HEK293 (cell line): ENCODE results near the gene KLK6.

ENCODE experiments used
- CTCF ChIA-PET: fragments of 350-600 bp; formaldehyde crosslinking; extraction: SDS; loops from one replicate; lab custom pipeline; 2021; ENCODE audit warnings: antibody characterized with exemption; lab: Yijun Ruan, JAX
- POLR2A ChIA-PET: fragments of 300-600 bp; formaldehyde crosslinking; extraction: SDS; loops from one replicate; lab custom pipeline; 2020; ENCODE audit warnings: antibody characterized with exemption, inconsistent platforms; lab: Yijun Ruan, JAX
- H3K27ac ChIP-seq: fragments of 200-500 bp; sonication (Bioruptor generic); 2 replicates; pipeline ENCODE4 v1.5.1; 2014; ENCODE audit warnings: low read depth, low read length, control low read depth, inconsistent platforms; ENCODE audit errors: extremely low read depth
- H3K36me3 ChIP-seq, 2 experiments: fragments of 200-500 bp in 1 of 2; sonication (Bioruptor generic) in 1 of 2; 1 replicate in 1 of 2; 2 replicates in 1 of 2; pipeline ENCODE4 v1.5.1; 2014 to 2017; ENCODE audit warnings: inconsistent platforms in 2 of 2, low read length in 2 of 2; ENCODE audit not compliant: control insufficient read depth in 2 of 2, insufficient read depth in 1 of 2
- H3K4me1 ChIP-seq: fragments of 200-500 bp; sonication (Bioruptor generic); 2 replicates; pipeline ENCODE4 v1.5.1; 2014; ENCODE audit warnings: mild to moderate bottlenecking, low read length, inconsistent platforms; ENCODE audit not compliant: control insufficient read depth, insufficient read depth
- H3K4me3 ChIP-seq: 2 replicates; pipeline ENCODE4 v1.5.1; 2011; ENCODE audit warnings: low read depth, mild to moderate bottlenecking, control low read depth, low read length, moderate library complexity
- H3K9me3 ChIP-seq: fragments of 200-500 bp; sonication (Bioruptor generic); 2 replicates; pipeline ENCODE4 v1.5.1; 2014; ENCODE audit warnings: low read depth, low read length, inconsistent platforms; ENCODE audit not compliant: control insufficient read depth, insufficient read depth
- BCL11A ChIP-seq: fragments of 450-650 bp; formaldehyde crosslinking; IDR thresholded peaks from 2 replicates; pipeline ENCODE4 v1.5.1; 2016; ENCODE audit warnings: low read depth, missing biosample characterization, missing genetic modification characterization
- GFI1B ChIP-seq: fragments of 450-650 bp; formaldehyde crosslinking; IDR thresholded peaks from 2 replicates; pipeline ENCODE4 v1.5.1; 2016; ENCODE audit warnings: missing biosample characterization, missing genetic modification characterization
- GLI4 ChIP-seq: fragments of 450-650 bp; formaldehyde crosslinking; IDR thresholded peaks from 2 replicates; pipeline ENCODE4 v1.5.1; 2016; ENCODE audit warnings: missing biosample characterization, missing genetic modification characterization
- KLF1 ChIP-seq: fragments of 450-650 bp; formaldehyde crosslinking; IDR thresholded peaks from 2 replicates; pipeline ENCODE4 v1.5.1; 2016; ENCODE audit warnings: missing biosample characterization, missing genetic modification characterization
- KLF9 ChIP-seq: fragments of 450-650 bp; formaldehyde crosslinking; IDR thresholded peaks from 2 replicates; pipeline ENCODE4 v1.5.1; 2016; ENCODE audit warnings: missing biosample characterization, missing genetic modification characterization, low read depth
- ZBTB1 ChIP-seq: fragments of 450-650 bp; formaldehyde crosslinking; IDR thresholded peaks from 2 replicates; pipeline ENCODE4 v1.5.1; 2016; ENCODE audit warnings: missing biosample characterization, missing genetic modification characterization
- ZBTB48 ChIP-seq: fragments of 450-650 bp; formaldehyde crosslinking; IDR thresholded peaks from 2 replicates; pipeline ENCODE4 v1.5.1; 2016; ENCODE audit warnings: missing biosample characterization, missing genetic modification characterization
- ZNF133 ChIP-seq: fragments of 450-650 bp; formaldehyde crosslinking; IDR thresholded peaks from 2 replicates; pipeline ENCODE4 v1.5.1; 2016; ENCODE audit warnings: missing biosample characterization, missing genetic modification characterization
- ZNF175 ChIP-seq: fragments of 450-650 bp; formaldehyde crosslinking; IDR thresholded peaks from 2 replicates; pipeline ENCODE4 v1.5.1; 2016; ENCODE audit warnings: missing biosample characterization, missing genetic modification characterization
- ZNF18 ChIP-seq: fragments of 450-650 bp; formaldehyde crosslinking; IDR thresholded peaks from 2 replicates; pipeline ENCODE4 v1.5.1; 2016; ENCODE audit warnings: missing biosample characterization, missing genetic modification characterization
- ZNF19 ChIP-seq: fragments of 450-650 bp; formaldehyde crosslinking; IDR thresholded peaks from 2 replicates; pipeline ENCODE4; 2016; ENCODE audit warnings: missing biosample characterization, missing genetic modification characterization, low read depth
- ZNF214 ChIP-seq: fragments of 450-650 bp; formaldehyde crosslinking; IDR thresholded peaks from 2 replicates; pipeline ENCODE4 v1.5.1; 2017; ENCODE audit warnings: missing biosample characterization, mild to moderate bottlenecking, missing genetic modification characterization, borderline replicate concordance
- ZNF221 ChIP-seq: fragments of 450-650 bp; formaldehyde crosslinking; IDR thresholded peaks from 2 replicates; pipeline ENCODE4 v1.5.1; 2017; ENCODE audit warnings: missing biosample characterization, missing genetic modification characterization, borderline replicate concordance
- ZNF350 ChIP-seq: fragments of 450-650 bp; formaldehyde crosslinking; IDR thresholded peaks from 2 replicates; pipeline ENCODE4 v1.5.0; 2017; ENCODE audit warnings: missing biosample characterization, mild to moderate bottlenecking, missing genetic modification characterization
- ZNF366 ChIP-seq: fragments of 450-650 bp; formaldehyde crosslinking; conservative IDR thresholded peaks from 2 replicates; pipeline ENCODE4 v1.5.1; 2016; ENCODE audit warnings: missing biosample characterization, missing genetic modification characterization
- ZNF549 ChIP-seq: fragments of 450-650 bp; IDR thresholded peaks from 2 replicates; pipeline ENCODE4 v1.5.1; 2018; ENCODE audit warnings: missing biosample characterization, missing genetic modification characterization, mild to moderate bottlenecking, inconsistent platforms, moderate library complexity
- ZNF558 ChIP-seq: fragments of 450-650 bp; formaldehyde crosslinking; IDR thresholded peaks from 2 replicates; pipeline ENCODE4 v1.5.1; 2016; ENCODE audit warnings: missing biosample characterization, missing genetic modification characterization
- ZNF560 ChIP-seq: fragments of 450-650 bp; formaldehyde crosslinking; IDR thresholded peaks from 2 replicates; pipeline ENCODE4 v1.5.1; 2017; ENCODE audit warnings: missing biosample characterization, missing genetic modification characterization, borderline replicate concordance
- ZNF561 ChIP-seq: fragments of 450-650 bp; IDR thresholded peaks from 2 replicates; pipeline ENCODE4 v1.5.1; 2018; ENCODE audit warnings: missing biosample characterization, missing genetic modification characterization, borderline replicate concordance
- ZNF596 ChIP-seq: fragments of 450-650 bp; IDR thresholded peaks from 2 replicates; pipeline ENCODE4 v1.5.0; 2018; ENCODE audit warnings: missing biosample characterization, mild to moderate bottlenecking, missing genetic modification characterization, moderate library complexity
- ZNF76 ChIP-seq: fragments of 450-650 bp; formaldehyde crosslinking; IDR thresholded peaks from 2 replicates; pipeline ENCODE4; 2016; ENCODE audit warnings: low read depth, missing biosample characterization, missing genetic modification characterization, borderline replicate concordance
- ZNF791 ChIP-seq: fragments of 450-650 bp; formaldehyde crosslinking; IDR thresholded peaks from 2 replicates; pipeline ENCODE4 v1.5.1; 2016; ENCODE audit warnings: missing biosample characterization, missing genetic modification characterization
- ZXDB ChIP-seq: fragments of 450-650 bp; formaldehyde crosslinking; IDR thresholded peaks from 2 replicates; pipeline ENCODE4 v1.5.1; 2016; ENCODE audit warnings: missing biosample characterization, missing genetic modification characterization
- TF ChIP-seq, protein P1 (sequence below): fragments of 450-650 bp; formaldehyde crosslinking; IDR thresholded peaks from 2 replicates; pipeline ENCODE4 v1.5.1; 2016; ENCODE audit warnings: missing biosample characterization, missing genetic modification characterization
- TF ChIP-seq, protein P2 (sequence below): fragments of 450-650 bp; formaldehyde crosslinking; IDR thresholded peaks from 2 replicates; pipeline ENCODE4 v1.5.1; 2016; ENCODE audit warnings: missing biosample characterization, missing genetic modification characterization

The KLK6 gene

DNA sequence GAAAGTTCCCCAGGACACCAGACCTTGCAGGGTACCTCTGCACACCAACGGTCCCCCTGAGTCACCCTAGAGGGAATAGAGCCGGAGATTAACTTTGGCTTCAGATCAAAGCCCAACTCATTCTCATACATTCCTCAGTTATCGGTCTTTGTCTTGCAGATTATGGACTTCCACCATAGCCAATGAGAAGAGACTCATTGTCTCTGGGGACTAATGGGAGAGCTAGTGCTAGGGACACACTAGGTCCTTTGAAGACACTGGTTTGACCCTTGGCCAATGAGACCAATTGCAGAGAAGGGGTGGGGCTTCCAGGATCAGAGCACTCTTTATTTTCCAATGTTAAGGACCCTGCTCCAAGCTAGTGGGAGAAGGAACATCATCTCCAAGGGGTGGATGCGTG is 8.2 kb upstream of the KLK6 start:
- H3K9me3 ChIP-seq, result no peaks in the 10 kb centered on the region
- no peak overlapping the region for H3K4me3 ChIP-seq
- no peaks in the 10 kb centered on the region for H3K36me3 ChIP-seq
- TF ChIP-seq ZNF561 (tag by site-specific recombination) (no peak), ZNF18 (tag by site-specific recombination) (no peak), ZNF549 (tag by site-specific recombination) (no peak), ZBTB48 (tag by site-specific recombination) (no peak), GLI4 (tag by site-specific recombination) (no peak), KLF9 (tag by site-specific recombination) (no peak), ZNF366 (tag by site-specific recombination) (no peak)
- TF ChIP-seq, protein P1, sequence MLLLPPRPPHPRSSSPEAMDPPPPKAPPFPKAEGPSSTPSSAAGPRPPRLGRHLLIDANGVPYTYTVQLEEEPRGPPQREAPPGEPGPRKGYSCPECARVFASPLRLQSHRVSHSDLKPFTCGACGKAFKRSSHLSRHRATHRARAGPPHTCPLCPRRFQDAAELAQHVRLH (tag by site-specific recombination), result no peak
- H3K4me1 ChIP-seq, result no peaks in the 10 kb centered on the region
- ChIA-PET CTCF (interaction anchor here (1.9 kb wide), 1 partner anchor 40 kb away, joined by 10 read pairs; no protein-coding TSS in a partner anchor), POLR2A (no interaction called here)
- no peak overlapping the region for H3K27ac ChIP-seq

GRCh38 chr19:50975766-50976165 is 6.4 kb upstream of the KLK6 start:
- TF ChIP-seq ZNF133 (tag by site-specific recombination), result no peak
- TF ChIP-seq KLF1, result peak; percentile 30; the same call in 1 of the 2 replicates
- POLR2A ChIA-PET, result no interaction called here
- H3K4me1 ChIP-seq, result no peaks in the 10 kb centered on the region
- no peak overlapping the region for H3K27ac ChIP-seq
- H3K9me3 ChIP-seq, result no peaks in the 10 kb centered on the region
- CTCF ChIA-PET, result no interaction called here
- H3K36me3 ChIP-seq, result no peaks in the 10 kb centered on the region
- H3K4me3 ChIP-seq, result no peak overlapping the region

GRCh38 chr19:50974702-50975556 is 5.5 kb upstream of the KLK6 start:
- H3K4me3 ChIP-seq, result no peak overlapping the region
- no peaks in the 10 kb centered on the region for H3K36me3 ChIP-seq
- no peaks in the 10 kb centered on the region for H3K9me3 ChIP-seq
- no peaks in the 10 kb centered on the region for H3K4me1 ChIP-seq
- ChIA-PET CTCF (interaction anchor here (0.6 kb wide), 1 partner anchor 28 kb away, joined by 3 read pairs; no protein-coding TSS in a partner anchor), POLR2A (no interaction called here)
- H3K27ac ChIP-seq, result no peak overlapping the region
- TF ChIP-seq ZNF350 (tag by site-specific recombination) (no peak), ZNF791 (tag by site-specific recombination) (no peak), ZNF221 (tag by site-specific recombination) (no peak), ZNF76 (tag by site-specific recombination) (no peak), ZXDB (no peak), ZNF19 (tag by site-specific recombination) (no peak), ZNF596 (tag by site-specific recombination) (no peak), BCL11A (no peak), GFI1B (tag by site-specific recombination) (no peak), ZNF175 (tag by site-specific recombination) (no peak), ZNF558 (tag by site-specific recombination) (no peak), KLF1 (no peak), ZNF560 (tag by site-specific recombination) (no peak), ZNF214 (no peak), ZBTB1 (tag by site-specific recombination) (no peak)
- TF ChIP-seq, protein P2, sequence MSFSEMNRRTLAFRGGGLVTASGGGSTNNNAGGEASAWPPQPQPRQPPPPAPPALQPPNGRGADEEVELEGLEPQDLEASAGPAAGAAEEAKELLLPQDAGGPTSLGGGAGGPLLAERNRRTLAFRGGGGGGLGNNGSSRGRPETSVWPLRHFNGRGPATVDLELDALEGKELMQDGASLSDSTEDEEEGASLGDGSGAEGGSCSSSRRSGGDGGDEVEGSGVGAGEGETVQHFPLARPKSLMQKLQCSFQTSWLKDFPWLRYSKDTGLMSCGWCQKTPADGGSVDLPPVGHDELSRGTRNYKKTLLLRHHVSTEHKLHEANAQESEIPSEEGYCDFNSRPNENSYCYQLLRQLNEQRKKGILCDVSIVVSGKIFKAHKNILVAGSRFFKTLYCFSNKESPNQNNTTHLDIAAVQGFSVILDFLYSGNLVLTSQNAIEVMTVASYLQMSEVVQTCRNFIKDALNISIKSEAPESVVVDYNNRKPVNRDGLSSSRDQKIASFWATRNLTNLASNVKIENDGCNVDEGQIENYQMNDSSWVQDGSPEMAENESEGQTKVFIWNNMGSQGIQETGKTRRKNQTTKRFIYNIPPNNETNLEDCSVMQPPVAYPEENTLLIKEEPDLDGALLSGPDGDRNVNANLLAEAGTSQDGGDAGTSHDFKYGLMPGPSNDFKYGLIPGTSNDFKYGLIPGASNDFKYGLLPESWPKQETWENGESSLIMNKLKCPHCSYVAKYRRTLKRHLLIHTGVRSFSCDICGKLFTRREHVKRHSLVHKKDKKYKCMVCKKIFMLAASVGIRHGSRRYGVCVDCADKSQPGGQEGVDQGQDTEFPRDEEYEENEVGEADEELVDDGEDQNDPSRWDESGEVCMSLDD (tag by site-specific recombination), result no peak
